ENCODE results near the gene C1orf232.

GRCh38 chr1:26158908-26159742, 9.6 kb downstream of the C1orf232 start, which contains the start of gene FAM110D:
- no peak for TF ChIP-seq EP300 (IDR thresholded peaks at IDR 0.05)
- TF ChIP-seq POLR2A (IDR thresholded peaks at IDR 0.05; ENCODE audit: low read depth): no peak
- TF ChIP-seq CTCF (IDR thresholded peaks at IDR 0.05): no peak
- peak; percentile 20 to 67 for TF ChIP-seq POLR2AphosphoS5 (IDR thresholded peaks at IDR 0.05)

Data from esophagus muscularis mucosa (tissue), 4 donors.